IMR-90 (cell line): ENCODE results near the gene RAB11B. TPM values are rescaled to one million over a fixed set of nuclear protein-coding genes. Genes with fewer than 3 reads are reported as not detected.

ENCODE experiments used
- ATAC-seq: fragments of 200-7000 bp; cut with Tn5 transposase; 2 replicates; pipeline ENCODE4 v1.9.1; 2020; ENCODE audit warnings: low read depth, mild to moderate bottlenecking, moderate library complexity
- BruUV-seq: library from RNA; stranded (reverse); fragments of 400-500 nt; replicated peaks from 2 replicates; lab custom pipeline; 2021; lab: Mats Ljungman, UMichigan
- CTCF ChIA-PET: fragments of 300-600 bp; formaldehyde crosslinking; extraction: SDS; loops from one replicate; lab custom pipeline; 2021; ENCODE audit warnings: antibody characterized with exemption; lab: Yijun Ruan, JAX
- POLR2A ChIA-PET: fragments of 300-600 bp; sonication (Branson Sonifier 250); formaldehyde crosslinking; loops from one replicate; lab custom pipeline; 2022; ENCODE audit warnings: antibody characterized with exemption; ENCODE audit not compliant: unreplicated experiment; lab: Charles Lee
- DNase-seq: peaks from one replicate; pipeline ENCODE4 v3.0.0; 2013
- H2AFZ ChIP-seq: replicated peaks from 2 replicates; pipeline ENCODE3; 2013; ENCODE audit warnings: low read length, mild to moderate bottlenecking; ENCODE audit not compliant: poor library complexity
- H2AK5ac ChIP-seq: 2 replicates; pipeline ENCODE4 v1.6.1; 2013; ENCODE audit warnings: low read depth, low read length, inconsistent platforms
- H2AK9ac ChIP-seq: replicated peaks from 2 replicates; pipeline ENCODE3; 2013; ENCODE audit warnings: mild to moderate bottlenecking, low read depth, low read length, moderate library complexity; ENCODE audit not compliant: poor library complexity
- H2BK120ac ChIP-seq: 2 replicates; pipeline ENCODE4 v1.6.1; 2013; ENCODE audit warnings: low read depth, low read length, inconsistent platforms
- H2BK15ac ChIP-seq: 3 replicates; pipeline ENCODE4 v1.6.1; 2013; ENCODE audit warnings: low read depth, low read length, inconsistent platforms
- H2BK20ac ChIP-seq: 2 replicates; pipeline ENCODE4 v1.6.1; 2013; ENCODE audit warnings: low read depth, mild to moderate bottlenecking, inconsistent platforms, low read length, moderate library complexity
- H2BK5ac ChIP-seq: 2 replicates; pipeline ENCODE4 v1.6.1; 2013; ENCODE audit warnings: mild to moderate bottlenecking, low read depth, low read length, inconsistent platforms; ENCODE audit not compliant: poor library complexity, severe bottlenecking
- H3K14ac ChIP-seq: replicated peaks from 2 replicates; pipeline ENCODE4 v1.6.1; 2013; ENCODE audit warnings: low read depth, low read length, inconsistent platforms
- H3K18ac ChIP-seq: 2 replicates; pipeline ENCODE4 v1.6.1; 2013; ENCODE audit warnings: low read depth, low read length, control low read depth
- H3K23ac ChIP-seq: 2 replicates; pipeline ENCODE4 v1.6.1; 2013; ENCODE audit warnings: low read depth, low read length, inconsistent platforms
- H3K27ac ChIP-seq: 2 replicates; pipeline ENCODE4 v1.5.1; 2013; ENCODE audit warnings: mild to moderate bottlenecking, control low read depth, low read length; ENCODE audit not compliant: insufficient read depth
- H3K27me3 ChIP-seq: 2 replicates; pipeline ENCODE4 v1.6.1; 2013; ENCODE audit warnings: low read length; ENCODE audit not compliant: control insufficient read depth, insufficient read depth
- H3K36me3 ChIP-seq: 2 replicates; pipeline ENCODE4 v1.6.1; 2013; ENCODE audit warnings: low read length, mixed read lengths; ENCODE audit not compliant: control insufficient read depth, insufficient read depth
- H3K4ac ChIP-seq: 2 replicates; pipeline ENCODE4 v1.6.1; 2013; ENCODE audit warnings: low read depth, low read length, inconsistent platforms
- H3K4me1 ChIP-seq: 2 replicates; pipeline ENCODE4 v1.6.1; 2013; ENCODE audit warnings: low read length, mixed read lengths; ENCODE audit not compliant: control insufficient read depth, insufficient read depth
- H3K4me2 ChIP-seq: 2 replicates; pipeline ENCODE4 v1.6.1; 2013; ENCODE audit warnings: low read depth, mild to moderate bottlenecking, control low read depth, low read length, moderate library complexity
- H3K4me3 ChIP-seq: 2 replicates; pipeline ENCODE4 v1.5.1; 2013; ENCODE audit warnings: low read depth, mild to moderate bottlenecking, control low read depth, low read length, moderate library complexity; ENCODE audit not compliant: insufficient read depth
- H3K56ac ChIP-seq: 2 replicates; pipeline ENCODE4 v1.6.1; 2013; ENCODE audit warnings: low read length, inconsistent platforms; ENCODE audit not compliant: insufficient read depth; ENCODE audit errors: extremely low read depth
- H3K79me1 ChIP-seq, 2 experiments: 2 replicates each; pipeline ENCODE4 v1.6.1; 2013; ENCODE audit warnings: low read length in 2 of 2, inconsistent platforms in 1 of 2, low read depth in 1 of 2
- H3K9ac ChIP-seq: 2 replicates; pipeline ENCODE4 v1.6.1; 2013; ENCODE audit warnings: low read depth, low read length, control low read depth
- H3K9me1 ChIP-seq: 2 replicates; pipeline ENCODE4 v1.6.1; 2013; ENCODE audit warnings: low read length, inconsistent platforms; ENCODE audit not compliant: insufficient read depth
- H3K9me3 ChIP-seq: 2 replicates; pipeline ENCODE4 v1.6.1; 2013; ENCODE audit warnings: low read length; ENCODE audit not compliant: control insufficient read depth, insufficient read depth
- H4K20me1 ChIP-seq: 2 replicates; pipeline ENCODE4 v1.6.1; 2013; ENCODE audit warnings: low read length, inconsistent platforms; ENCODE audit not compliant: insufficient read depth
- H4K5ac ChIP-seq: 2 replicates; pipeline ENCODE4 v1.6.1; 2013; ENCODE audit warnings: mild to moderate bottlenecking, low read depth, low read length, control low read depth
- H4K8ac ChIP-seq, 2 experiments: 2 replicates each; pipeline ENCODE4 v1.6.1; 2013; ENCODE audit warnings: low read depth in 2 of 2, low read length in 2 of 2, control low read depth in 1 of 2, inconsistent platforms in 1 of 2
- H4K91ac ChIP-seq: 2 replicates; pipeline ENCODE4 v1.6.1; 2013; ENCODE audit warnings: low read depth, low read length, inconsistent platforms; ENCODE audit not compliant: insufficient read depth
- BHLHE40 ChIP-seq: fragments of 150-350 bp; IDR thresholded peaks from 2 replicates; pipeline ENCODE4 v1.6.1; 2016; ENCODE audit warnings: mild to moderate bottlenecking, low read depth, low read length
- ELK1 ChIP-seq: fragments of 150-350 bp; IDR thresholded peaks from 2 replicates; pipeline ENCODE4 v1.6.1; 2016; ENCODE audit warnings: low read depth, mild to moderate bottlenecking, low read length, moderate library complexity, borderline replicate concordance
- FOS ChIP-seq: fragments of 150-350 bp; IDR thresholded peaks from 2 replicates; pipeline ENCODE4 v1.6.1; 2016; ENCODE audit warnings: low read depth, low read length
- MAZ ChIP-seq: IDR thresholded peaks from 2 replicates; pipeline ENCODE4 v1.6.1; 2012; ENCODE audit warnings: low read depth, mild to moderate bottlenecking, low read length, improper control_type of control experiment, moderate library complexity, borderline replicate concordance
- MXI1 ChIP-seq: IDR thresholded peaks from 2 replicates; pipeline ENCODE4 v1.6.1; 2012; ENCODE audit warnings: low read depth, mild to moderate bottlenecking, low read length, moderate library complexity, borderline replicate concordance
- POLR2A ChIP-seq: IDR thresholded peaks from 2 replicates; pipeline ENCODE4 v1.6.1; 2012; ENCODE audit warnings: mild to moderate bottlenecking, low read depth, low read length
- RAD21 ChIP-seq: IDR thresholded peaks from 2 replicates; pipeline ENCODE4 v1.6.1; 2012; ENCODE audit warnings: low read length, improper control_type of control experiment
- RFX5 ChIP-seq: IDR thresholded peaks from 2 replicates; pipeline ENCODE4 v1.8.0; 2012; ENCODE audit warnings: low read depth, mild to moderate bottlenecking, low read length, moderate library complexity
- SMC3 ChIP-seq: fragments of 150-350 bp; IDR thresholded peaks from 2 replicates; pipeline ENCODE4 v1.6.1; 2016; ENCODE audit warnings: low read depth, mild to moderate bottlenecking, antibody characterized with exemption, low read length, moderate library complexity
- WGBS, 2 experiments: methylation state at CpG; one replicate each; pipeline versions ENCODE4 v1.1.5 to v1.1.7; 2013; ENCODE audit warnings: missing lambda C conversion rate in 2 of 2; ENCODE audit not compliant: insufficient read length in 1 of 2; ENCODE audit errors: extremely low coverage in 2 of 2; 5-methylcytosine and 5-hydroxymethylcytosine counted together
- dilution Hi-C: fragments of 300-500 bp; cut with HindIII; formaldehyde crosslinking; loops from one replicate; pipeline ENCODE4 v1.14.3; 2018; ENCODE audit warnings: low sequenced_read_pairs; ENCODE audit not compliant: unreplicated experiment
- in situ Hi-C: fragments of 300-500 bp; cut with MboI; formaldehyde crosslinking; loops from 3 replicates; pipeline ENCODE4 v1.14.3; 2019; ENCODE audit warnings: low sequenced_read_pairs, inconsistent platforms, mixed read lengths
- intact Hi-C: fragments of 100-400 bp; cut with micrococcal nuclease; formaldehyde crosslinking; loops from 2 replicates; pipeline ENCODE4 v1.10.0; 2022
- polyA plus RNA-seq, 3 experiments: library from polyadenylated mRNA; depleted of rRNA; stranded (reverse); fragments of >200 nt; gene quantifications; 2 replicates each; pipeline ENCODE4 v1.2.3, GENCODE V29; 2012; ENCODE audit warnings: low replicate concordance in 1 of 3
- total RNA-seq: library from RNA; depleted of rRNA; stranded (reverse); fragments of >200 nt; gene quantifications from 2 replicates; pipeline ENCODE4 v1.2.3, GENCODE V29; 2012
- TF ChIP-seq, protein P1 (sequence below): fragments of 150-350 bp; IDR thresholded peaks from 2 replicates; pipeline ENCODE4 v1.6.1; 2017; ENCODE audit warnings: mild to moderate bottlenecking, antibody characterized with exemption, low read length, low read depth
- TF ChIP-seq, protein P2 (sequence below): conservative IDR thresholded peaks from 2 replicates; pipeline ENCODE4 v1.5.1; 2012; ENCODE audit warnings: mild to moderate bottlenecking, low read depth, low read length, improper control_type of control experiment

The RAB11B gene
- total and polyA plus RNA-seq, 2 of the 4 experiments (the other 2 are of a cell fraction) = 8.2 to 117 TPM

DNA sequence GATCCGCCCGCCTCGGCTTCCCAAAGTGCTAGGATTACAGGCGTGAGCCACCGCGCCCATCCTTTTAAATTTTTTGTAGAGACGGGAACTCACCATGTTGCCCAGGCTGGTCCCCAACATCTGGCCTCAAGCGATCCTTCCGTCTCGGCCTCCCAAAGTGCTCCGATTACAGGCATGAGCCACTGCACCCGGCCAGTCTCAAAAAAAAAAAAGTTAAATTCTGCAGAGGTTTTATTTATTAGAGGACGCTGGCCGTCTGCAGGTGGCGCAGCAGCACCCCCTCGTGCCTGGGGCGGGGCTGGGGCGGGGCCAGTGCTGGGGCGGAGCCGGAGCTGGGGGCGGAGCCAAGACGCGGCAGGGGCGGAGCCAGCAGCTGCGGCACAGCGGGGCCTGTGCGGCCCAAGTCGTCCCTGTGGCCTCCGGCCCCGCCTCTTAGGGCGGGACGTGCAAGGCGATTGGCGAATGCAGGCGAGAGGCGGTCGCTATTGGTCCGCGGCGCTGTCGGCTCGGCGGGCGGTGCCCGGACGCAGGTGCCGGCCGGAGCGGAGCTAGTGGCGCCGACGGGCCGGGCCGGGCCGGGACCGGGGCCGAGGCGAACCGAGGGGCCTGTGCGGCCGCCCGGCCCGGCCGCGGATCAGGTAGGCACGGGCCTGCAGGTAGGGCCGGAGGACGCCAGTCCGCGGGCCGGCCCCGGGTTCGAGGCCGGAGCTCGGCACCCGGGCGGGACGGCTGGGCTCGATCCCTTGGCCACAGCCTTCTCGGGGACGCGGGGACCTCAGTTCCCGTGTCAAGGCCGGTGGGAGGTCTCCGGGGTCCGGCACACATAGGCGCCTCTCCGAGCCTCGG, 22.8 kb downstream of the RAB11B start, which contains the start of gene MARCHF2:
Gene MARCHF2, plus strand, starts transcription at position 523 of the 846 bp plus-strand sequence. CDS start 8,536 bp downstream, outside the sequence.
- peaks cover 4% of the 10 kb centered on the region for H3K4me1 ChIP-seq
- no peak within 1 kb of the TSS for H2BK20ac ChIP-seq
- H4K5ac ChIP-seq = peak within 1 kb of the TSS; percentile 36; the same call in 1 of the 2 replicates
- H4K8ac ChIP-seq = peak within 1 kb of the TSS; percentile 55 to 59; a peak in 2 of 4 replicates
- no TSS peak for BruUV-seq
- H2AK5ac ChIP-seq = peak within 1 kb of the TSS; percentile 56; the same call in 1 of the 2 replicates
- H3K9me3 ChIP-seq = no peaks in the 10 kb centered on the region
- in situ Hi-C loops = no loop called here
- H3K4me3 ChIP-seq = peak within 1 kb of the TSS; percentile 67
- intact Hi-C loops = loop anchor here (5.0 kb wide), 3 partner anchors 34 to 164 kb away; partner anchors contain the start of gene MYO1F
- H3K9me1 ChIP-seq = 0 out of 2 replicates have a peak, but pooled peaks cover 3% of the 10 kb centered on the region
- H2AFZ ChIP-seq = peak within 1 kb of the TSS; percentile 94
- H2AK9ac ChIP-seq = peak within 1 kb of the TSS; percentile 91
- H3K4ac ChIP-seq = peak within 1 kb of the TSS; percentile 35
- H2BK120ac ChIP-seq = no peak within 1 kb of the TSS
- dilution Hi-C loops = no loop called here
- H3K56ac ChIP-seq = no peak within 1 kb of the TSS
- ATAC-seq = peak; percentile 100
- peak within 1 kb of the TSS; percentile 52 for H3K14ac ChIP-seq
- 25% methylated on average over 18 of the region's 89 CpGs; no CpG with 5 or more reads in 1 of the 2 experiments for WGBS, 2 experiments
- no peak within 1 kb of the TSS for H3K18ac ChIP-seq
- no peak within 1 kb of the TSS for H2BK5ac ChIP-seq
- DNase-seq = peak; percentile 97
- H3K27ac ChIP-seq = no peak within 1 kb of the TSS; the same call in 1 of the 2 replicates
- POLR2A ChIA-PET = interaction anchor here (0.6 to 0.7 kb wide), 2 partner anchors 13 to 31 kb away, joined by 3 to 8 read pairs; no protein-coding TSS in a partner anchor
- H3K36me3 ChIP-seq = no peaks in the 10 kb centered on the region
- TF ChIP-seq, protein P1, sequence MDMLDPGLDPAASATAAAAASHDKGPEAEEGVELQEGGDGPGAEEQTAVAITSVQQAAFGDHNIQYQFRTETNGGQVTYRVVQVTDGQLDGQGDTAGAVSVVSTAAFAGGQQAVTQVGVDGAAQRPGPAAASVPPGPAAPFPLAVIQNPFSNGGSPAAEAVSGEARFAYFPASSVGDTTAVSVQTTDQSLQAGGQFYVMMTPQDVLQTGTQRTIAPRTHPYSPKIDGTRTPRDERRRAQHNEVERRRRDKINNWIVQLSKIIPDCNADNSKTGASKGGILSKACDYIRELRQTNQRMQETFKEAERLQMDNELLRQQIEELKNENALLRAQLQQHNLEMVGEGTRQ = peak; percentile 24; the same call in 1 of the 2 replicates
- no peak for TF ChIP-seq ELK1
- TF ChIP-seq POLR2A = no peak
- TF ChIP-seq, protein P2, sequence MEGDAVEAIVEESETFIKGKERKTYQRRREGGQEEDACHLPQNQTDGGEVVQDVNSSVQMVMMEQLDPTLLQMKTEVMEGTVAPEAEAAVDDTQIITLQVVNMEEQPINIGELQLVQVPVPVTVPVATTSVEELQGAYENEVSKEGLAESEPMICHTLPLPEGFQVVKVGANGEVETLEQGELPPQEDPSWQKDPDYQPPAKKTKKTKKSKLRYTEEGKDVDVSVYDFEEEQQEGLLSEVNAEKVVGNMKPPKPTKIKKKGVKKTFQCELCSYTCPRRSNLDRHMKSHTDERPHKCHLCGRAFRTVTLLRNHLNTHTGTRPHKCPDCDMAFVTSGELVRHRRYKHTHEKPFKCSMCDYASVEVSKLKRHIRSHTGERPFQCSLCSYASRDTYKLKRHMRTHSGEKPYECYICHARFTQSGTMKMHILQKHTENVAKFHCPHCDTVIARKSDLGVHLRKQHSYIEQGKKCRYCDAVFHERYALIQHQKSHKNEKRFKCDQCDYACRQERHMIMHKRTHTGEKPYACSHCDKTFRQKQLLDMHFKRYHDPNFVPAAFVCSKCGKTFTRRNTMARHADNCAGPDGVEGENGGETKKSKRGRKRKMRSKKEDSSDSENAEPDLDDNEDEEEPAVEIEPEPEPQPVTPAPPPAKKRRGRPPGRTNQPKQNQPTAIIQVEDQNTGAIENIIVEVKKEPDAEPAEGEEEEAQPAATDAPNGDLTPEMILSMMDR = peak; percentile 74
- TF ChIP-seq SMC3 = peak; percentile 59
- TF ChIP-seq FOS = peak; percentile 46; the same call in 1 of the 2 replicates
- TF ChIP-seq BHLHE40 = peak; percentile 83
- 0 out of 2 replicates have a peak, but pooled peaks have one; percentile 21 for TF ChIP-seq MXI1
- no peak for TF ChIP-seq RFX5
- peak; percentile 43 for TF ChIP-seq RAD21
- peak; percentile 88; the same call in 1 of the 2 replicates for TF ChIP-seq MAZ
- CTCF ChIA-PET = interaction anchor here (0.6 to 1.4 kb wide), 8 partner anchors 11 to 166 kb away, joined by 3 to 4 read pairs (median 3); no protein-coding TSS in a partner anchor
- H4K20me1 ChIP-seq = no peaks in the 10 kb centered on the region
- H3K4me2 ChIP-seq = peak within 1 kb of the TSS; percentile 99
- peak within 1 kb of the TSS; percentile 55; the same call in 1 of the 2 replicates for H3K9ac ChIP-seq
- H3K27me3 ChIP-seq = no peaks in the 10 kb centered on the region
- H3K79me1 ChIP-seq = peaks cover 0 to 7% of the 10 kb centered on the region in 2 experiments; a peak in 2 of 4 replicates
- peak within 1 kb of the TSS; percentile 80; the same call in 1 of the 2 replicates for H3K23ac ChIP-seq
- H2BK15ac ChIP-seq = 0 out of 3 replicates have a peak within 1 kb of the TSS, but pooled peaks have one; percentile 7
- peak within 1 kb of the TSS; percentile 14; the same call in 1 of the 2 replicates for H4K91ac ChIP-seq
